Osteocyte (in vitro differentiated cells): ENCODE results near the gene PODNL1. TPM values are rescaled to one million over a fixed set of nuclear protein-coding genes. Genes with fewer than 3 reads are reported as not detected.

Experiments used
- DNase-seq: peaks from one replicate; pipeline ENCODE4 v3.0.0; 2021; ENCODE audit warnings: mixed read lengths; ENCODE audit not compliant: unreplicated experiment; ENCODE audit errors: extremely low spot score
- H3K27ac Mint-ChIP-seq: one replicate; pipeline ENCODE4 v1.8.0; 2021; ENCODE audit warnings: mild to moderate bottlenecking, mixed read lengths; ENCODE audit not compliant: unreplicated experiment
- H3K27me3 Mint-ChIP-seq: one replicate; pipeline ENCODE4 v1.8.0; 2021; ENCODE audit warnings: mixed read lengths; ENCODE audit not compliant: unreplicated experiment
- H3K36me3 Mint-ChIP-seq: one replicate; pipeline ENCODE4 v1.8.0; 2021; ENCODE audit warnings: mixed read lengths; ENCODE audit not compliant: unreplicated experiment
- H3K4me1 Mint-ChIP-seq: one replicate; pipeline ENCODE4 v1.8.0; 2021; ENCODE audit warnings: mixed read lengths; ENCODE audit not compliant: unreplicated experiment
- H3K4me3 Mint-ChIP-seq: one replicate; pipeline ENCODE4 v1.8.0; 2021; ENCODE audit warnings: mild to moderate bottlenecking, moderate library complexity, mixed read lengths; ENCODE audit not compliant: unreplicated experiment
- H3K9me3 Mint-ChIP-seq: one replicate; pipeline ENCODE4 v1.8.0; 2021; ENCODE audit warnings: mixed read lengths; ENCODE audit not compliant: unreplicated experiment
- total RNA-seq: library from RNA; stranded (reverse); gene quantifications from 2 replicates; pipeline ENCODE4 v1.2.1, GENCODE V29; 2021
- TF ChIP-seq, protein P1 (sequence below): fragments of 200-600 bp; sonication (generic); IDR thresholded peaks from 2 replicates; pipeline ENCODE4 v1.5.0; 2021; ENCODE audit warnings: antibody characterized with exemption, mild to moderate bottlenecking, moderate library complexity

The PODNL1 gene
- total RNA-seq, 1 donor from 2014 or later: 2.4 TPM

DNA sequence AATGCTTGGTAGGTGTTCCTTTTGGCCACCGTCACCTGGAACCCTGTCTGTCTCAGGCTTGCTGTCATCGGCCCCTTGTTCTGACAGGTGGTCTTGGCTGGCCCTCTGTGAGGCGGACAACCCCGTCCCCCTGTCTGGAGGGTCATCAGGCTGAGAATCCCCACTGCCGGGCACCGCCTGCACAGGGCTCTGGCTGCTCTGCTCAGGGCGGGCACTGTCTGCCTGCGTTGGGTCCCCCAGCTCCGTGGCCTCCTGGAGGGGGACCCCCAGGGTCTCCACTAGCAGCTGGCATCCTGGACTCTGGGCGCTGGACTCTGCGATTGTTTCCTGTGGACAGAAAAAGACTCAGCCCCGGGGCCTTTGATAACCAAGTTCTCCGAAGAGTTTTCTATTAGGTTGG lies 48.1 kb downstream of the PODNL1 start:
- TF ChIP-seq, protein P1, sequence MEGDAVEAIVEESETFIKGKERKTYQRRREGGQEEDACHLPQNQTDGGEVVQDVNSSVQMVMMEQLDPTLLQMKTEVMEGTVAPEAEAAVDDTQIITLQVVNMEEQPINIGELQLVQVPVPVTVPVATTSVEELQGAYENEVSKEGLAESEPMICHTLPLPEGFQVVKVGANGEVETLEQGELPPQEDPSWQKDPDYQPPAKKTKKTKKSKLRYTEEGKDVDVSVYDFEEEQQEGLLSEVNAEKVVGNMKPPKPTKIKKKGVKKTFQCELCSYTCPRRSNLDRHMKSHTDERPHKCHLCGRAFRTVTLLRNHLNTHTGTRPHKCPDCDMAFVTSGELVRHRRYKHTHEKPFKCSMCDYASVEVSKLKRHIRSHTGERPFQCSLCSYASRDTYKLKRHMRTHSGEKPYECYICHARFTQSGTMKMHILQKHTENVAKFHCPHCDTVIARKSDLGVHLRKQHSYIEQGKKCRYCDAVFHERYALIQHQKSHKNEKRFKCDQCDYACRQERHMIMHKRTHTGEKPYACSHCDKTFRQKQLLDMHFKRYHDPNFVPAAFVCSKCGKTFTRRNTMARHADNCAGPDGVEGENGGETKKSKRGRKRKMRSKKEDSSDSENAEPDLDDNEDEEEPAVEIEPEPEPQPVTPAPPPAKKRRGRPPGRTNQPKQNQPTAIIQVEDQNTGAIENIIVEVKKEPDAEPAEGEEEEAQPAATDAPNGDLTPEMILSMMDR: no peak
- Mint-ChIP-seq H3K27ac (no peak overlapping the region), H3K9me3 (no peaks in the 10 kb centered on the region), H3K36me3 (no peaks in the 10 kb centered on the region), H3K27me3 (no peaks in the 10 kb centered on the region), H3K4me1 (no peaks in the 10 kb centered on the region), H3K4me3 (no peak overlapping the region)
- DNase-seq: no peak

DNA sequence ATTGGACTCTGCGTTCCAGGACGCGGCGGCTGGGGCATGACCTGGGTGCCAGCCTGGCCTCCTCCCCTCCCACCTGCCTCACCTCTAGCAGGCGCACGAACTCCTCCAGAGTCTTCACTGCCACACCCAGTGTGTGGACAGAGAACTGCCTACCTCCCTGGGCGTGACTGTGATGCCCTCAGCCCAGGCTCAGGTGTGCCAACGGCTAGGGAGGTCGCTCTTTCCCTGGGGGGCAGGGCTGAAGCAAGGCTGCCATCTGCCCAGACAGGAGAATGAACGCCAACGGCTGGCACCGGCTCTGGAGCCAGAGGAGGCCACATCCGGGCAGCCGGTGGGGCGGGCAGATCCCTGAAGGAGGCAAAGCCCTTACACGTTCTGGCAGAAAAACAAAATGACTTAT lies 49.9 kb downstream of the PODNL1 start:
- DNase-seq: no peak
- H3K4me1 Mint-ChIP-seq: peaks cover 4% of the 10 kb centered on the region
- H3K4me3 Mint-ChIP-seq: no peak overlapping the region
- no peaks in the 10 kb centered on the region for H3K27me3 Mint-ChIP-seq
- TF ChIP-seq, protein P1: no peak
- H3K36me3 Mint-ChIP-seq: no peaks in the 10 kb centered on the region
- no peaks in the 10 kb centered on the region for H3K9me3 Mint-ChIP-seq
- H3K27ac Mint-ChIP-seq: no peak overlapping the region

DNA sequence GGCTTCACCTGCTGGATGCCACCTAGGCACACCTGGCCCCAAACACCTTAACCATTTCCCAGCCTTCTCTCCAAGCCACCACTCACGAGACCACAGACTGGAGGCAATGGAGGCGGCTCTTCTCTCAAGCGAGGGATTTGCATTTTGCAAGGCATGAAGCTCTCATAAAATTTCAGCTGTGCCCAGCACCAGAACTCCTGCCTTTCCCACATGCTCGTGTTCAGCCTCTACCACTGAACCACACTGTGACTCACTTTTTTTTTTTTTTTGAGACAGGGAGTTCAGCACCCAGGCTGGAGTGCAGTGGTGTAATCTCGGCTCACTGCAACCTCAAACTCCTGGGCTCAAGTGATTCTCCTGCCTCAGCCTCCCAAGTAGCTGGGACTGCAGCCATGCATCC lies 50.7 kb downstream of the PODNL1 start:
- no peaks in the 10 kb centered on the region for H3K9me3 Mint-ChIP-seq
- DNase-seq: no peak
- H3K27ac Mint-ChIP-seq: no peak overlapping the region
- no peak overlapping the region for H3K4me3 Mint-ChIP-seq
- H3K36me3 Mint-ChIP-seq: no peaks in the 10 kb centered on the region
- TF ChIP-seq, protein P1: no peak
- no peaks in the 10 kb centered on the region for H3K27me3 Mint-ChIP-seq
- H3K4me1 Mint-ChIP-seq: peaks cover 5% of the 10 kb centered on the region

DNA sequence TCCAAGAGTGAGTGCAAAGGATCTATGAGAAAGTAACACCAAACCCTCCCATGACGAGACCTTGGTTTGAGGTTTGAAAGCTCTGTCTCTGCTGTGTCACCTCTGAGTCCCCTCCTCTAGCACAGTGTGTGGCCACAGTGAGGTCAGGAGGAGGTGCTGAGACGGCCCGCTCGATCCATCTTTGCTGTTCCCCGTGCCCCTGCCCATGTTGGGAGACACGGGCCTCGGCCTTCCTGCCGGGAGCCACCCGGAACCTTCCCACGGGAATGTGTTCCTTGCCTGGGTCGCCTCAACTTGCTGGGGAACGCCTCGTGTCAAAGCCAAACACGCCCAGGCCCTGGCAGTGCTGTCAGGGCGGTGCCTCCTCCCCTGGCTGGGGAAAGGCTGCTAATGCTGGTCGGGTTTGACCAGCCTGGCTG lies 51.2 kb downstream of the PODNL1 start:
- TF ChIP-seq, protein P1: no peak
- Mint-ChIP-seq H3K27me3 (no peaks in the 10 kb centered on the region), H3K27ac (no peak overlapping the region), H3K4me1 (peaks cover 10% of the 10 kb centered on the region), H3K9me3 (no peaks in the 10 kb centered on the region), H3K36me3 (no peaks in the 10 kb centered on the region), H3K4me3 (no peak overlapping the region)
- DNase-seq: no peak

DNA sequence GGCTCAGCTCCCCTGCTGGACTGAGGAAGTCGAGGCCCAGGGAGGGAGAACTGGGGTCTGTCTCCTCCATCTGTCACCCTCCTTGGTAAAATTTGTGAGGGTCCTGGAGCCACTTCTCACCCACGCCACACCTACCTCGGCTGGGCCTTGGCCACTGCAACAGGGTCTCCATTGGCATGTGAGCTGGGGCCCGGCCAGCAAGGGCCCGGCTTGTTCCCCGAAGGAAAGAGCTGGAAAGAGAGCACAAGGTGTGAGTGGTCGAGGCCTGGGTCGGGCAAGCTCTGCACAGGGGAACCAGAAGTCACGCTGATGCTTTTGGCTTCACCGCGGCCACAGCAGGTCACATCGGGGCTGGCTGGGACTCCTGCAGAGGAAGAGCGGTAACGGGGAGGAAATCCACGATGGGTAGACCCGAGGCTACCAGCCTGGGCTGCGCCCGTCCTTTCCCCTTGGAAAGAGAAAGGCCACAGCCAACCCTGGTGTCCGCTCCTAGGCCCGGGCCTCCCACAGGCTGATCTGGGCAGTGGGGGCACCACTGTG lies 52.3 kb downstream of the PODNL1 start:
- DNase-seq: no peak
- Mint-ChIP-seq H3K27me3 (no peaks in the 10 kb centered on the region), H3K36me3 (no peaks in the 10 kb centered on the region), H3K4me3 (no peak overlapping the region), H3K4me1 (peaks cover 21% of the 10 kb centered on the region), H3K9me3 (no peaks in the 10 kb centered on the region), H3K27ac (no peak overlapping the region)
- TF ChIP-seq, protein P1: no peak
